SK-N-SH treated with all-trans-retinoic acid at 6 μM for 48 hours (cell line): ENCODE results near the gene MESD.

Experiments
- ATAC-seq: fragments of 200-7000 bp; cut with Tn5 transposase; 3 replicates; pipeline ENCODE4 v1.9.1; 2020; ENCODE audit warnings: mild to moderate bottlenecking, moderate library complexity
- ARNTL ChIP-seq: fragments of 450-650 bp; formaldehyde crosslinking; IDR thresholded peaks from 2 replicates; pipeline ENCODE4 v1.5.0; 2020; ENCODE audit warnings: low read depth, mild to moderate bottlenecking, moderate library complexity, borderline replicate concordance
- BACH2 ChIP-seq: fragments of 250-450 bp; sonication (Bioruptor Pico); IDR thresholded peaks from 2 replicates; pipeline ENCODE4 v1.9.0; 2021; ENCODE audit warnings: mild to moderate bottlenecking, borderline replicate concordance
- CSDC2 ChIP-seq: fragments of 250-450 bp; sonication (Bioruptor Pico); IDR thresholded peaks from 2 replicates; pipeline ENCODE4 v1.5.0; 2020; ENCODE audit warnings: mild to moderate bottlenecking, moderate library complexity
- CSRNP3 ChIP-seq: fragments of 250-450 bp; sonication (Bioruptor Pico); IDR thresholded peaks from 2 replicates; pipeline ENCODE4 v1.5.1; 2021; ENCODE audit warnings: mild to moderate bottlenecking, moderate library complexity
- ISL1 ChIP-seq: fragments of 250-450 bp; sonication (Bioruptor Pico); IDR thresholded peaks from 2 replicates; pipeline ENCODE4 v2.1.2; 2022; ENCODE audit warnings: mild to moderate bottlenecking, moderate library complexity
- OSR1 ChIP-seq: fragments of 250-450 bp; sonication (Bioruptor Pico); IDR thresholded peaks from 2 replicates; pipeline ENCODE4 v1.8.0; 2022; ENCODE audit warnings: moderate library complexity, mild to moderate bottlenecking, inconsistent platforms
- PATZ1 ChIP-seq: fragments of 250-450 bp; sonication (Bioruptor Pico); IDR thresholded peaks from 2 replicates; pipeline ENCODE4 v1.8.0; 2020; ENCODE audit warnings: mild to moderate bottlenecking, moderate library complexity, borderline replicate concordance
- POU6F1 ChIP-seq: fragments of 250-450 bp; sonication (Bioruptor Pico); IDR thresholded peaks from 2 replicates; pipeline ENCODE4 v1.8.0; 2021; ENCODE audit warnings: low read depth, mild to moderate bottlenecking, moderate library complexity, borderline replicate concordance
- RARB ChIP-seq: fragments of 250-450 bp; sonication (Bioruptor Pico); IDR thresholded peaks from 2 replicates; pipeline ENCODE4 v1.8.0; 2021; ENCODE audit warnings: mild to moderate bottlenecking, moderate library complexity
- SNAI2 ChIP-seq: fragments of 250-450 bp; sonication (Bioruptor Pico); IDR thresholded peaks from 2 replicates; pipeline ENCODE4 v1.5.0; 2020; ENCODE audit warnings: mild to moderate bottlenecking, moderate library complexity
- TCF4 ChIP-seq: fragments of 250-450 bp; sonication (Bioruptor Pico); IDR thresholded peaks from 2 replicates; pipeline ENCODE4 v1.8.0; 2021; ENCODE audit warnings: mild to moderate bottlenecking, moderate library complexity, borderline replicate concordance
- TOX ChIP-seq: fragments of 250-450 bp; sonication (Bioruptor Pico); IDR thresholded peaks from 2 replicates; pipeline ENCODE4 v1.8.0; 2021; ENCODE audit warnings: mild to moderate bottlenecking, moderate library complexity, borderline replicate concordance
- ZC3H10 ChIP-seq: fragments of 250-450 bp; sonication (Bioruptor Pico); IDR thresholded peaks from 2 replicates; pipeline ENCODE4 v1.5.1; 2021; ENCODE audit warnings: mild to moderate bottlenecking, moderate library complexity
- ZFP3 ChIP-seq: fragments of 250-450 bp; sonication (Bioruptor Pico); IDR thresholded peaks from 2 replicates; pipeline ENCODE4 v1.5.0; 2020; ENCODE audit warnings: mild to moderate bottlenecking, moderate library complexity
- ZFP30 ChIP-seq: fragments of 450-650 bp; formaldehyde crosslinking; IDR thresholded peaks from 2 replicates; pipeline ENCODE4 v1.5.0; 2022; ENCODE audit warnings: mild to moderate bottlenecking, moderate library complexity
- ZNF565 ChIP-seq: fragments of 450-650 bp; formaldehyde crosslinking; conservative IDR thresholded peaks from 2 replicates; pipeline ENCODE4 v1.5.0; 2020; ENCODE audit warnings: low read depth, mild to moderate bottlenecking, moderate library complexity
- ZNF8 ChIP-seq: fragments of 450-650 bp; formaldehyde crosslinking; IDR thresholded peaks from 2 replicates; pipeline ENCODE4 v1.5.0; 2020; ENCODE audit warnings: mild to moderate bottlenecking, moderate library complexity

MESD gene

GRCh38 chr15:81000624-81001151 lies 11.1 kb upstream of the MESD start, which contains the start of gene TLNRD1:
Gene TLNRD1 (plus strand): TSS chr15:81000923. CDS start chr15:81002272, 1,349 bp downstream.
- TF ChIP-seq PATZ1 (peak; percentile 79; the same call in 1 of the 2 replicates), ZC3H10 (CRISPR knock-in tag) (no peak)
- peak; percentile 91 for ATAC-seq

GRCh38 chr15:81000144-81000623 lies 10.6 kb upstream of the MESD start:
- TF ChIP-seq PATZ1 (no peak), ISL1 (CRISPR knock-in tag) (no peak), ZNF565 (CRISPR knock-in tag) (no peak), TCF4 (CRISPR knock-in tag) (no peak), RARB (CRISPR knock-in tag) (no peak), TOX (CRISPR knock-in tag) (no peak), ZFP3 (CRISPR knock-in tag) (0 out of 2 replicates have a peak, but pooled peaks have one; percentile 17), ZNF8 (CRISPR knock-in tag) (no peak), CSDC2 (CRISPR knock-in tag) (0 out of 2 replicates have a peak, but pooled peaks have one; percentile 77), OSR1 (no peak)
- peak; percentile 11 for ATAC-seq

- TF ChIP-seq ISL1 (CRISPR knock-in tag) (no peak), CSRNP3 (CRISPR knock-in tag) (no peak), ZNF565 (CRISPR knock-in tag) (no peak), BACH2 (CRISPR knock-in tag) (no peak)
- no peak for ATAC-seq
These were observed 10.0 kb upstream of the MESD start for GRCh38 chr15:80999623-81000036.

GRCh38 chr15:80998251-80998650 lies 8.6 kb upstream of the MESD start:
- TF ChIP-seq ZFP3 (CRISPR knock-in tag) (no peak), RARB (CRISPR knock-in tag) (no peak)
- no peak for ATAC-seq

- TF ChIP-seq CSDC2 (CRISPR knock-in tag) (no peak), BACH2 (CRISPR knock-in tag) (no peak), ZFP30 (CRISPR knock-in tag) (no peak), PATZ1 (no peak), POU6F1 (CRISPR knock-in tag) (no peak), ISL1 (CRISPR knock-in tag) (no peak), ZNF565 (CRISPR knock-in tag) (no peak), SNAI2 (CRISPR knock-in tag) (no peak), ARNTL (CRISPR knock-in tag) (no peak)
- no peak for ATAC-seq
These were observed 8.1 kb upstream of the MESD start for GRCh38 chr15:80997692-80998091.
